Mammary epithelial cell (primary cell): ENCODE measurements around the gene SLC26A6.

Experiments used
- EZH2 ChIP-seq: IDR thresholded peaks from 2 replicates; pipeline ENCODE4 v1.6.1; 2012; ENCODE audit warnings: low read length, inconsistent platforms, borderline replicate concordance
- TF ChIP-seq, protein P1 (sequence below), 2 donors: IDR thresholded peaks in 1 of 2; conservative IDR thresholded peaks in 1 of 2; 2 replicates each; pipeline ENCODE4 v1.5.1; 2011 to 2012; ENCODE audit warnings: inconsistent platforms in 2 of 2, low read length in 2 of 2, mild to moderate bottlenecking in 2 of 2, control low read depth in 1 of 2, low read depth in 1 of 2; ENCODE audit not compliant: insufficient read depth in 1 of 2; ENCODE audit errors: extremely low read depth in 1 of 2

DNA sequence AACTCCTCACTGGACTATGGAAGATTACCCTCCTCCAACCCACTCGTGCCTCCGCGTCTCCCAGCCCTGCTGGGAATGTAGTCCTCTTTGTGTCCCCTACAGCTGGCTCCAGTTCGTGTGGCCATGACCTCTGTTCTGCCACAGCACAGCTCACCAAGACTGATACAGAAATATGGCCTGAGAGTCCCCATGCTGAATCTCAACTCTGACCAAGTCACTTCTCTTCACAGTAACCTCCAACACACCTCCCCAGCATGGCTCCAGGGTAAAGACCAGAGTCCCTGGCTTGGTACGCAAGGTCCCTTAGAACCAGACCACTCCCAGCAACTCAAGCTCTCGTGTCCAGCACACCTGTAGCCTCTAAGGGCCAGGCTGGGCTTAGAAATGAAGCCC, 37.9 kb downstream of the SLC26A6 start:
- TF ChIP-seq, protein P1, sequence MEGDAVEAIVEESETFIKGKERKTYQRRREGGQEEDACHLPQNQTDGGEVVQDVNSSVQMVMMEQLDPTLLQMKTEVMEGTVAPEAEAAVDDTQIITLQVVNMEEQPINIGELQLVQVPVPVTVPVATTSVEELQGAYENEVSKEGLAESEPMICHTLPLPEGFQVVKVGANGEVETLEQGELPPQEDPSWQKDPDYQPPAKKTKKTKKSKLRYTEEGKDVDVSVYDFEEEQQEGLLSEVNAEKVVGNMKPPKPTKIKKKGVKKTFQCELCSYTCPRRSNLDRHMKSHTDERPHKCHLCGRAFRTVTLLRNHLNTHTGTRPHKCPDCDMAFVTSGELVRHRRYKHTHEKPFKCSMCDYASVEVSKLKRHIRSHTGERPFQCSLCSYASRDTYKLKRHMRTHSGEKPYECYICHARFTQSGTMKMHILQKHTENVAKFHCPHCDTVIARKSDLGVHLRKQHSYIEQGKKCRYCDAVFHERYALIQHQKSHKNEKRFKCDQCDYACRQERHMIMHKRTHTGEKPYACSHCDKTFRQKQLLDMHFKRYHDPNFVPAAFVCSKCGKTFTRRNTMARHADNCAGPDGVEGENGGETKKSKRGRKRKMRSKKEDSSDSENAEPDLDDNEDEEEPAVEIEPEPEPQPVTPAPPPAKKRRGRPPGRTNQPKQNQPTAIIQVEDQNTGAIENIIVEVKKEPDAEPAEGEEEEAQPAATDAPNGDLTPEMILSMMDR (conservative IDR thresholded peaks at IDR 0.05 in 1 of 2, IDR thresholded peaks at IDR 0.05 in 1 of 2; ENCODE audit: extremely low read depth in 1 of 2, insufficient read depth in 1 of 2, low read depth in 1 of 2, low read length in 2 of 2), result no peak
- TF ChIP-seq EZH2, result no peak
